ENCODE results near the gene ATXN1. TPM values are rescaled to one million over a fixed set of nuclear protein-coding genes. Genes with fewer than 3 reads are reported as not detected.

ATXN1 gene
- total and polyA plus RNA-seq, 2 of the 8 experiments (the other 6 are each of a cell fraction or from before 2014, with no cell fraction given) = 1.6 to 4.0 TPM

DNA sequence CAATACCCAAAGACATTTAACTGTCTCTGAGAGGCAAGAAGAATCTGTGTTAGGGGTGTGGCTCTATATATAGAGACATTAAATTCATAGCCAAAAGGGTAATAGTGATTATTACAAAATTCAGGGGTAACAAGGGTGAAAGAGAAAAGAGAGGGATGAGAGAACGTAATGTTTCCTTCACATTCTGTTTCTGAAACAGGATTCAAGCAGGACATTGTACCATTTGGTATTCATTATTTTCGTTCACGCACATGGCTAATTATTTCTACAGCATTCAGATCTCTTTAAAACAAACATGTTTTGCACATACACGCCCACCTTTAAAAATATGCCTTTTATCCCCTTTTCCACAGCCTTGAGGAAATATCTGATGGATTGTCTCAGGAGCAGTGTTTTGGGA lies 400.1 kb downstream of the ATXN1 start:
- ChIA-PET POLR2A (ENCODE audit: partially characterized antibody) (no interaction called here), CTCF (ENCODE audit: partially characterized antibody) (no interaction called here)
- Histone ChIP-seq H3K27ac (ENCODE audit: low read depth, low read length) (no peak overlapping the region), H3K36me3 (ENCODE audit: control insufficient read depth in 2 of 4, insufficient read depth in 4 of 4, low read length in 3 of 4) (no peaks in the 10 kb centered on the region), H3K79me2 (ENCODE audit: control insufficient read depth in 1 of 2, insufficient read depth in 2 of 2, low read length in 2 of 2) (no peaks in the 10 kb centered on the region), H3K4ac (replicated peaks; ENCODE audit: insufficient read length, low read depth, low read length) (no peak overlapping the region), H4K8ac (ENCODE audit: extremely low read depth, insufficient read depth, low read length) (no peak overlapping the region), H2AK5ac (ENCODE audit: low read depth, low read length) (no peak overlapping the region), H3K4me2 (ENCODE audit: insufficient read depth in 1 of 2, low read depth in 2 of 2, low read length in 2 of 2) (no peak overlapping the region), H3K9ac (replicated peaks in 1 of 4; ENCODE audit: extremely low read depth in 1 of 4, low read depth in 3 of 4, low read length in 3 of 4) (no peak overlapping the region), H2BK20ac (ENCODE audit: low read length) (no peak overlapping the region), H3K27me3 (replicated peaks in 1 of 4; ENCODE audit: control insufficient read depth in 3 of 4, extremely low read depth in 1 of 4, insufficient read depth in 3 of 4, low read length in 3 of 4) (no peaks in the 10 kb centered on the region), H3K23me2 (ENCODE audit: low read depth, low read length) (no peaks in the 10 kb centered on the region), H3K56ac (replicated peaks; ENCODE audit: insufficient read length, low read depth, low read length) (no peak overlapping the region), H2BK12ac (ENCODE audit: low read depth, low read length) (no peak overlapping the region), H3K18ac (ENCODE audit: extremely low read depth, low read length) (no peak overlapping the region), H3K4me3 (ENCODE audit: extremely low read depth in 1 of 4, insufficient read depth in 2 of 4, low read depth in 3 of 4, low read length in 4 of 4) (no peak overlapping the region), H2BK15ac (ENCODE audit: low read length) (no peak overlapping the region), H2AFZ (ENCODE audit: low read length) (no peak overlapping the region), H3K4me1 (replicated peaks in 1 of 4; ENCODE audit: control insufficient read depth in 3 of 4, insufficient read depth in 4 of 4, low read length in 3 of 4) (no peaks in the 10 kb centered on the region), H2BK120ac (replicated peaks; ENCODE audit: low read depth, low read length) (no peak overlapping the region), H3K9me3 (ENCODE audit: insufficient read depth in 2 of 2, low read depth in 1 of 2, low read length in 1 of 2) (no peaks in the 10 kb centered on the region), H4K5ac (ENCODE audit: insufficient read length, low read depth, low read length) (no peak overlapping the region), H3K14ac (ENCODE audit: insufficient read length) (no peak overlapping the region), H4K20me1 (replicated peaks in 1 of 2; ENCODE audit: control insufficient read depth in 1 of 2, insufficient read depth in 2 of 2, low read length in 2 of 2) (no peaks in the 10 kb centered on the region), H3K23ac (ENCODE audit: insufficient read length) (no peak overlapping the region), H4K91ac (replicated peaks; ENCODE audit: insufficient read length, low read length) (no peak overlapping the region), H2BK5ac (ENCODE audit: low read depth, low read length) (no peak overlapping the region), H3K79me1 (ENCODE audit: low read depth, low read length) (no peaks in the 10 kb centered on the region)
- FAIRE-seq (no peak), DNase-seq (ENCODE audit: low read depth in 1 of 2, low spot score in 2 of 2) (no peak)
- 92% methylated on average over 4 of the region's 4 CpGs; no CpG with 5 or more reads in 1 of the 2 experiments for WGBS, 2 experiments (ENCODE audit: extremely low coverage in 1 of 2, insufficient coverage in 1 of 2, insufficient read length in 1 of 2, insufficient replicate concordance in 2 of 2, low coverage in 1 of 2, low lambda C conversion rate in 2 of 2, missing lambda C conversion rate in 1 of 2)
- TF ChIP-seq YY1 (IDR thresholded peaks at IDR 0.05; ENCODE audit: low read depth, low read length) (no peak), SP2 (IDR thresholded peaks at IDR 0.05; ENCODE audit: low read length) (no peak), CTBP2 (IDR thresholded peaks at IDR 0.05; ENCODE audit: borderline replicate concordance, insufficient read depth, insufficient read length, low read length) (no peak), MAFK (IDR thresholded peaks at IDR 0.05; ENCODE audit: low read depth, low read length) (no peak), RNF2 (IDR thresholded peaks at IDR 0.05; ENCODE audit: borderline replicate concordance, low read depth, low read length, missing control alignments, poor library complexity, severe bottlenecking) (no peak), FOSL1 (IDR thresholded peaks at IDR 0.05; ENCODE audit: insufficient read depth, low read depth, low read length) (no peak), KDM4A (IDR thresholded peaks at IDR 0.05; ENCODE audit: low read depth, low read length, severe bottlenecking) (no peak), USF2 (IDR thresholded peaks at IDR 0.05; ENCODE audit: low read length) (no peak), SUZ12 (IDR thresholded peaks at IDR 0.05; ENCODE audit: low read length) (no peak), JUND (IDR thresholded peaks at IDR 0.05; ENCODE audit: low read length) (no peak), SIRT6 (IDR thresholded peaks at IDR 0.05; ENCODE audit: low read length) (no peak), EZH2 (IDR thresholded peaks at IDR 0.05; ENCODE audit: low read depth, low read length, severe bottlenecking) (no peak), POLR2A (IDR thresholded peaks at IDR 0.05; ENCODE audit: control extremely low read depth in 1 of 2, low read depth in 2 of 2, low read length in 2 of 2) (no peak), CBX5 (IDR thresholded peaks at IDR 0.05; ENCODE audit: low read depth, low read length) (no peak)
